ENCODE measurements around the gene TSPAN17. TPM values are rescaled to one million over a fixed set of nuclear protein-coding genes. Genes with fewer than 3 reads are reported as not detected.
A peak's percentile ranks its signal among the peaks of the same experiment; 100 is the strongest.

Gene TSPAN17
- total RNA-seq, 1 donor from 2014 or later = 57.5 TPM

- H3K4me1 Mint-ChIP-seq (ENCODE audit: unreplicated experiment) = peaks cover 12% of the 10 kb centered on the region
- no peaks in the 10 kb centered on the region for H3K36me3 Mint-ChIP-seq (ENCODE audit: low read depth, unreplicated experiment)
- peaks cover 16% of the 10 kb centered on the region for H3K27me3 Mint-ChIP-seq (ENCODE audit: unreplicated experiment)
- no peak for TF ChIP-seq CTCF (IDR thresholded peaks at IDR 0.05; ENCODE audit: unreplicated experiment)
- no peak overlapping the region for H3K27ac Mint-ChIP-seq (ENCODE audit: unreplicated experiment)
- DNase-seq (ENCODE audit: low spot score) = no peak
- H3K4me3 Mint-ChIP-seq (ENCODE audit: unreplicated experiment) = no peak overlapping the region
- no peaks in the 10 kb centered on the region for H3K9me3 Mint-ChIP-seq (ENCODE audit: unreplicated experiment)
Observed at GRCh38 chr5:176626876-176627236, 20.4 kb upstream of the TSPAN17 start.

- Mint-ChIP-seq H3K4me3 (ENCODE audit: unreplicated experiment) (no peak overlapping the region), H3K9me3 (ENCODE audit: unreplicated experiment) (no peaks in the 10 kb centered on the region), H3K27ac (ENCODE audit: unreplicated experiment) (no peak overlapping the region), H3K4me1 (ENCODE audit: unreplicated experiment) (peaks cover 12% of the 10 kb centered on the region), H3K36me3 (ENCODE audit: low read depth, unreplicated experiment) (no peaks in the 10 kb centered on the region), H3K27me3 (ENCODE audit: unreplicated experiment) (peaks cover 14% of the 10 kb centered on the region)
- DNase-seq (ENCODE audit: low spot score) = no peak
- no peak for TF ChIP-seq CTCF (IDR thresholded peaks at IDR 0.05; ENCODE audit: unreplicated experiment)
Observed at GRCh38 chr5:176627582-176627981, 19.7 kb upstream of the TSPAN17 start.

- H3K9me3 Mint-ChIP-seq (ENCODE audit: unreplicated experiment) = no peaks in the 10 kb centered on the region
- H3K4me1 Mint-ChIP-seq (ENCODE audit: unreplicated experiment) = peaks cover 12% of the 10 kb centered on the region
- TF ChIP-seq CTCF (IDR thresholded peaks at IDR 0.05; ENCODE audit: unreplicated experiment) = no peak
- peaks cover 13% of the 10 kb centered on the region for H3K27me3 Mint-ChIP-seq (ENCODE audit: unreplicated experiment)
- peak overlapping the region; percentile 62 for H3K4me3 Mint-ChIP-seq (ENCODE audit: unreplicated experiment)
- H3K36me3 Mint-ChIP-seq (ENCODE audit: low read depth, unreplicated experiment) = no peaks in the 10 kb centered on the region
- no peak overlapping the region for H3K27ac Mint-ChIP-seq (ENCODE audit: unreplicated experiment)
- DNase-seq (ENCODE audit: low spot score) = no peak
Observed at GRCh38 chr5:176628406-176629228, 18.7 kb upstream of the TSPAN17 start.

- DNase-seq (ENCODE audit: low spot score) = no peak
- peaks cover 16% of the 10 kb centered on the region for H3K4me1 Mint-ChIP-seq (ENCODE audit: unreplicated experiment)
- no peak overlapping the region for H3K27ac Mint-ChIP-seq (ENCODE audit: unreplicated experiment)
- no peaks in the 10 kb centered on the region for H3K36me3 Mint-ChIP-seq (ENCODE audit: low read depth, unreplicated experiment)
- peaks cover 11% of the 10 kb centered on the region for H3K27me3 Mint-ChIP-seq (ENCODE audit: unreplicated experiment)
- no peaks in the 10 kb centered on the region for H3K9me3 Mint-ChIP-seq (ENCODE audit: unreplicated experiment)
- H3K4me3 Mint-ChIP-seq (ENCODE audit: unreplicated experiment) = peak overlapping the region; percentile 62
- no peak for TF ChIP-seq CTCF (IDR thresholded peaks at IDR 0.05; ENCODE audit: unreplicated experiment)
Observed at GRCh38 chr5:176629317-176629852, 17.9 kb upstream of the TSPAN17 start.

Data from endothelial cell (in vitro differentiated cells).